OCI-LY7 (cell line): ENCODE results near the gene SGMS1.
"Not testable (repeated sequence)": the region's sequence is repeated elsewhere in the genome, so short reads cannot be mapped to it uniquely, and the experiment has no call there.

Experiments
- CTCF ChIP-seq: fragments of 200-600 bp; sonication (generic); conservative IDR thresholded peaks from 2 replicates; pipeline ENCODE4 v1.5.1; 2014; ENCODE audit warnings: mild to moderate bottlenecking, antibody characterized with exemption, low read length, moderate library complexity, mixed read lengths
- EZH2phosphoT487 ChIP-seq: fragments of 200-600 bp; sonication (generic); IDR thresholded peaks from 2 replicates; pipeline ENCODE4 v1.6.1; 2018; ENCODE audit warnings: low read depth, borderline replicate concordance, mild to moderate bottlenecking, mixed run types, antibody characterized with exemption, low read length, moderate library complexity, mixed read lengths

GRCh38 chr10:50669957-50670356 lies 46.2 kb upstream of the SGMS1 start:
- TF ChIP-seq CTCF, EZH2phosphoT487: not testable (repeated sequence)
